ENCODE measurements around the gene RAB11FIP3. TPM values are rescaled to one million over a fixed set of nuclear protein-coding genes. Genes with fewer than 3 reads are reported as not detected.

The RAB11FIP3 gene
- total and polyA plus RNA-seq, 2 of the 13 experiments (the other 11 are each of a cell fraction or from before 2014, with no cell fraction given): 34.3 to 57.6 TPM

- TF ChIP-seq ZNF567 (CRISPR knock-in tag; IDR thresholded peaks at IDR 0.05; ENCODE audit: borderline replicate concordance) (no peak), ZNF652 (CRISPR knock-in tag; IDR thresholded peaks at IDR 0.05; ENCODE audit: borderline replicate concordance, low read depth) (no peak), LCORL (IDR thresholded peaks at IDR 0.05) (no peak), LCORL (CRISPR knock-in tag; IDR thresholded peaks at IDR 0.05) (0 out of 2 replicates have a peak, but pooled peaks have one; percentile 23), HNRNPK (IDR thresholded peaks at IDR 0.05; ENCODE audit: low read depth, low read length, poor library complexity, severe bottlenecking) (peak; percentile 97), HNRNPL (IDR thresholded peaks at IDR 0.05; ENCODE audit: low read depth, low read length) (0 out of 2 replicates have a peak, but pooled peaks have one; percentile 43), PCBP1 (IDR thresholded peaks at IDR 0.05; ENCODE audit: borderline replicate concordance, low read depth, low read length) (0 out of 2 replicates have a peak, but pooled peaks have one; percentile 59), CENPX (CRISPR knock-in tag; IDR thresholded peaks at IDR 0.05) (no peak), SAP130 (CRISPR knock-in tag; IDR thresholded peaks at IDR 0.05; ENCODE audit: low read depth) (0 out of 2 replicates have a peak, but pooled peaks have one; percentile 10), CC2D1A (CRISPR knock-in tag; IDR thresholded peaks at IDR 0.05) (no peak), ZNF605 (CRISPR knock-in tag; IDR thresholded peaks at IDR 0.05) (0 out of 2 replicates have a peak, but pooled peaks have one; percentile 30), CREB1 (IDR thresholded peaks at IDR 0.05) (0 out of 2 replicates have a peak, but pooled peaks have one; percentile 12), CREB1 (CRISPR knock-in tag; IDR thresholded peaks at IDR 0.05) (no peak), ZBTB7B (CRISPR knock-in tag; IDR thresholded peaks at IDR 0.05) (0 out of 2 replicates have a peak, but pooled peaks have one; percentile 6), KDM2A (CRISPR knock-in tag; IDR thresholded peaks at IDR 0.05; ENCODE audit: borderline replicate concordance, low read depth) (0 out of 2 replicates have a peak, but pooled peaks have one; percentile 18), ZIK1 (CRISPR knock-in tag; IDR thresholded peaks at IDR 0.05; ENCODE audit: borderline replicate concordance, low read depth) (0 out of 2 replicates have a peak, but pooled peaks have one; percentile 3), ZNF614 (CRISPR knock-in tag; IDR thresholded peaks at IDR 0.05; ENCODE audit: borderline replicate concordance) (no peak), MXD1 (CRISPR knock-in tag; IDR thresholded peaks at IDR 0.05) (0 out of 2 replicates have a peak, but pooled peaks have one; percentile 46), PHF8 (CRISPR knock-in tag; IDR thresholded peaks at IDR 0.05) (peak; percentile 10; the same call in 1 of the 2 replicates)
- TF ChIP-seq, protein P1, sequence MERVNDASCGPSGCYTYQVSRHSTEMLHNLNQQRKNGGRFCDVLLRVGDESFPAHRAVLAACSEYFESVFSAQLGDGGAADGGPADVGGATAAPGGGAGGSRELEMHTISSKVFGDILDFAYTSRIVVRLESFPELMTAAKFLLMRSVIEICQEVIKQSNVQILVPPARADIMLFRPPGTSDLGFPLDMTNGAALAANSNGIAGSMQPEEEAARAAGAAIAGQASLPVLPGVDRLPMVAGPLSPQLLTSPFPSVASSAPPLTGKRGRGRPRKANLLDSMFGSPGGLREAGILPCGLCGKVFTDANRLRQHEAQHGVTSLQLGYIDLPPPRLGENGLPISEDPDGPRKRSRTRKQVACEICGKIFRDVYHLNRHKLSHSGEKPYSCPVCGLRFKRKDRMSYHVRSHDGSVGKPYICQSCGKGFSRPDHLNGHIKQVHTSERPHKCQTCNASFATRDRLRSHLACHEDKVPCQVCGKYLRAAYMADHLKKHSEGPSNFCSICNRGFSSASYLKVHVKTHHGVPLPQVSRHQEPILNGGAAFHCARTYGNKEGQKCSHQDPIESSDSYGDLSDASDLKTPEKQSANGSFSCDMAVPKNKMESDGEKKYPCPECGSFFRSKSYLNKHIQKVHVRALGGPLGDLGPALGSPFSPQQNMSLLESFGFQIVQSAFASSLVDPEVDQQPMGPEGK (CRISPR knock-in tag; IDR thresholded peaks at IDR 0.05): peak; percentile 79; the same call in 1 of the 2 replicates
- TF ChIP-seq, protein P2, sequence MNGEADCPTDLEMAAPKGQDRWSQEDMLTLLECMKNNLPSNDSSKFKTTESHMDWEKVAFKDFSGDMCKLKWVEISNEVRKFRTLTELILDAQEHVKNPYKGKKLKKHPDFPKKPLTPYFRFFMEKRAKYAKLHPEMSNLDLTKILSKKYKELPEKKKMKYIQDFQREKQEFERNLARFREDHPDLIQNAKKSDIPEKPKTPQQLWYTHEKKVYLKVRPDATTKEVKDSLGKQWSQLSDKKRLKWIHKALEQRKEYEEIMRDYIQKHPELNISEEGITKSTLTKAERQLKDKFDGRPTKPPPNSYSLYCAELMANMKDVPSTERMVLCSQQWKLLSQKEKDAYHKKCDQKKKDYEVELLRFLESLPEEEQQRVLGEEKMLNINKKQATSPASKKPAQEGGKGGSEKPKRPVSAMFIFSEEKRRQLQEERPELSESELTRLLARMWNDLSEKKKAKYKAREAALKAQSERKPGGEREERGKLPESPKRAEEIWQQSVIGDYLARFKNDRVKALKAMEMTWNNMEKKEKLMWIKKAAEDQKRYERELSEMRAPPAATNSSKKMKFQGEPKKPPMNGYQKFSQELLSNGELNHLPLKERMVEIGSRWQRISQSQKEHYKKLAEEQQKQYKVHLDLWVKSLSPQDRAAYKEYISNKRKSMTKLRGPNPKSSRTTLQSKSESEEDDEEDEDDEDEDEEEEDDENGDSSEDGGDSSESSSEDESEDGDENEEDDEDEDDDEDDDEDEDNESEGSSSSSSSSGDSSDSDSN (CRISPR knock-in tag; IDR thresholded peaks at IDR 0.05): peak; percentile 19; the same call in 1 of the 2 replicates
- TF ChIP-seq, protein P3, sequence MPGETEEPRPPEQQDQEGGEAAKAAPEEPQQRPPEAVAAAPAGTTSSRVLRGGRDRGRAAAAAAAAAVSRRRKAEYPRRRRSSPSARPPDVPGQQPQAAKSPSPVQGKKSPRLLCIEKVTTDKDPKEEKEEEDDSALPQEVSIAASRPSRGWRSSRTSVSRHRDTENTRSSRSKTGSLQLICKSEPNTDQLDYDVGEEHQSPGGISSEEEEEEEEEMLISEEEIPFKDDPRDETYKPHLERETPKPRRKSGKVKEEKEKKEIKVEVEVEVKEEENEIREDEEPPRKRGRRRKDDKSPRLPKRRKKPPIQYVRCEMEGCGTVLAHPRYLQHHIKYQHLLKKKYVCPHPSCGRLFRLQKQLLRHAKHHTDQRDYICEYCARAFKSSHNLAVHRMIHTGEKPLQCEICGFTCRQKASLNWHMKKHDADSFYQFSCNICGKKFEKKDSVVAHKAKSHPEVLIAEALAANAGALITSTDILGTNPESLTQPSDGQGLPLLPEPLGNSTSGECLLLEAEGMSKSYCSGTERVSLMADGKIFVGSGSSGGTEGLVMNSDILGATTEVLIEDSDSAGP (CRISPR knock-in tag; IDR thresholded peaks at IDR 0.05; ENCODE audit: borderline replicate concordance): peak; percentile 29; the same call in 1 of the 2 replicates
Observed at GRCh38 chr16:397736-398332, 27.6 kb upstream of the RAB11FIP3 start (continued).
